Measurements from ENCODE around the gene STK32C.

STK32C gene

DNA sequence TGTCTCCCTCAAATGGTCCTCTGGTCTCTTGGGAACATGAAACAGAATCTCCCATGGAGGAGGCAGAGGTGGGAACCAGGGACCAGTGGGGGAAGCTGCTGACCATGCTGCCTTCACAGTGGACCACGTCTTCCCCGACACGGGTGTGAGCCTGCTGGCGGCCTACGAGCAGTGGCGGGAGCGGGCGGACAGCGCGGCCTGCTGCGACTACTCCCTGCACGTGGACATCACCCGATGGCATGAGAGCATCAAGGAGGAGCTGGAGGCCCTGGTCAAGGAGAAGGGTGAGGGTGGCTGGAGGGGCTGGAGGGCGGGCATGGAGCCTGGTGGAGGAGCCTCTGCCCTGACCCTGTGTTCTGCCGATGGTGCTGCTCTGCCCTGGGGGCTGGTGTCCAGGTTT lies 113.0 kb downstream of the STK32C start:
- DNase-seq, result no peak

DNA sequence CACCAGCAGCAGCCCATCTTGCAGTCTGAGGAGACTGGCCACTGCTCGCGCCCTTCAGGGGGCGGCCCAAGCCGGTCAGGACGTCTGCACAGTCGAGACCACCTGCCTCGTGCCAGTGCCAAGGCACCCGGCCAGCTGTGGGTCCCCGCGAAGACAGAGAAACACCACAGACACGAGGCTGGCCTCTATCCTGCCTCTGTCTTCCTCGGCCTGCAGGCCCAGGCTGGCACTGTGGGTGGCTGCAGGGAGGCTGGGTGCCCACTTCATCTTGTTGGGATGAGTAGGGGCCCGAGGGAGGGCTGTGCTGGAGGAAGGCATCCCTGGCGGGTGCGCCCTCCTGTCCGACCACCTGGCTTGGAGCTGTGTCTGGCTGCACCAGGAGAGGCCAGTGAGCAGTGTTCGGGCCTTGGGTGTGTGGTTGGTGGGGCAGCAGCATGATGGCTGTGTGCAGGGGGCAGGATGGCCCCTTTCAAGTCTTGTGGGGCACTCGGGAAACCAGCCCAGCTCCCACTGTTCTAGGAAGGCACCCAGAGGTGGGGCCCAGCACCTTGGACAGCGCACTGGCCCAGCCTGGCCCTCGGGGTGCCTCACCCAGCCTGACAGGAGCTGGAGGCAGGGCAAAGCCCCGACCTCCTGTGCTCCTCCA lies 113.7 kb downstream of the STK32C start:
- no peak for DNase-seq

DNA sequence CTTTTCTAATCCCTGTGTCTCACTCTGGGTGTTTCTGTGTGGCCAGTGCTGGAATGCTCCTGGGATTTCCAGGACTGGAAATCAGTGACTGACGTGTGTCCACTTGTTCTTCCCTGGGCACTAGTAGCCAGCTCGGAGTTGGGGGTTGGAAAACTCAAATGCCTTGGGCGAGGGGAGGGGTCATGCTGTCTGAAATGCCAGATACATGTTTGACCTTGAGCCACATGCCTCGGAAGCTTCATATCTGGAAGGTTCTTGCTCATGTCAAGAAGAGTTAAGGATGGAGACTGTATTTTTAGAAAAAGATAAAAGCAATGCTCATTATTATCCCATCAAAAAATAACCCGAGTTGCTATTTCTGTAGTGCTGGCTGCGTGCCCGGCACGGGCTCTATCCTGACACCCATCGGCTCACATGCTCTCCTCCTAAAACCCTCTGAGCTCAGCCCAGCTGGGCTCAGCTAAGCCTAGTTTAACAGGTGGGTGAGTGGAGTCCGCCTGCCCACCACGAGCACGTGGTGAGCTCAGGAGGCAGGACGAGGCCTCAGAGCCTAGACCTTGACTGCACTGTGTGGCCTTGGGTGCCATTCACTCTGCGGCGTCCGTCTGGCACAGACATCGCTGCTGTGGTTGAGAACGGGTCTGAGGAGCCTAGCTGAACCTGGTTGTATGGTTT lies 114.6 kb downstream of the STK32C start:
- no peak for DNase-seq

DNA sequence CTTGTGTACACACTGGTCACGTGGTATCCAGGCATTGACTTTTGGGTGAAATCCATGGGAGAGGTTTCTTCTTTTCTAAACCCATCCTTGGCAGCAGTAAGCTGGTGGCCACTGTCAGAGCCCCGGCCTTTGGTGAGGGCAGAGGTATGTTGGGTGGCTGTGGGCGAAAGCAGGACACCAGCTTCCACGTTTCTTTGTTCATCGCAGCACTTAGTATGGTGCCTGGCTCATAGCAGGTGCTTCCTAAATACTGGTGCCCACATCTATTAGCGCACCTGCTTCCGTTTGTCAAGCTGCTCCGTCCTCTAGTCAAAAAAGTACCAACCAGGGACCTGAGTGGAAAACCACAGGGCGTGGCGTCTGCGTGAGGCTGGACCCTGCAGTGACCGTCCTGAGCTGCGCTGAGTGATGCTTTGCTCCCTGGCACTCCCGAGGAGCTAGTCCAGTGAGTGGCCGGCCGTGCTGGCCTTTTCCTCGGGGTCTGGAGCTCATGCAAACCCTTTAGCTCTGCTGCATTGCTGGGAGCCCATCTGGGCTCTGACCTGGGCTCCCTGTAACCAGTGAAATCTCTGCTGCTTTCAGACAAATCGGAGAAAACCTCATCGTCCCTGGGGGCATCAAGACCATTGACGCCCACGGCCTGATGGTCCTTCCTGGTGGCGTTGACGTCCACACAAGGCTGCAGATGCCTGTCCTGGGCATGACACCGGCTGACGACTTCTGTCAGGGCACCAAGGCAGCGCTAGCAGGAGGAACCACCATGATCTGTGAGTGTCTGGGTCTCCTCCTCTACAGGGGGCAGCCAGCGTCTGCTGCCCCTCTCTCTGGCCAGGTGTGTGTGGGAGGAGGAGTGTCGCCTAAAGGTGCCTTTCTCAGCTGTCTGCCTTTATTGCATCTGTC lies 115.4 kb downstream of the STK32C start:
- DNase-seq, result no peak

DNA sequence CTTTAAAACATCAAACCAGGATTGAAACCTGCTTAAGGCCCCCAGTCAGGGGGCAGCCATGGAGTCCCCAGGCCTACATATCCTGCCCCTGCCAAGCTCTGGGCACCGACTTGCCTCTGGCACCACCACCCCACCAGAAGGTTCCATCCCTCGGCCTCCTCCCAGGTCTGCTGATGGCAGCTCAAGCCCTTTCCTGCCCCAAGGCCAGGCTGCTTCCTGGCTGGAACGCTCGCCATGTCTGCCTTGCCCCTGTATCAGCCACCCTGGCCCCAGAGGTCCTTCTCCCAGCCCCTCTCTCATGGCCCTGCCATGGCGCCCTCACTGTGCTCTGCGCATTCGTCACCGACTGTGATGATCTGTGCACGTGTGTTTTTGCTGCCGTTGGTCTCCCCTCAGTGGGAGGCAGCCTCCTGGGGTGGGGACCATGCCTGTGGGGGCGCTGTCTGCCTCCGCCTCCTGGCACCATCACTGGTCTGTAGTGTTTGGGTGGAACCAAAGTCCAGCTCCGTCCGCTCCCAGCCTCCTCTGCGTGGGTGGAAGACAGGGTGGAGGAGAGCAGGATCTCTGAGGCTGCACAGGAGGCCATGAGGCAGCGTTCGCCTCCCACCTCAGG lies 117.8 kb downstream of the STK32C start:
- DNase-seq, result no peak

DNA sequence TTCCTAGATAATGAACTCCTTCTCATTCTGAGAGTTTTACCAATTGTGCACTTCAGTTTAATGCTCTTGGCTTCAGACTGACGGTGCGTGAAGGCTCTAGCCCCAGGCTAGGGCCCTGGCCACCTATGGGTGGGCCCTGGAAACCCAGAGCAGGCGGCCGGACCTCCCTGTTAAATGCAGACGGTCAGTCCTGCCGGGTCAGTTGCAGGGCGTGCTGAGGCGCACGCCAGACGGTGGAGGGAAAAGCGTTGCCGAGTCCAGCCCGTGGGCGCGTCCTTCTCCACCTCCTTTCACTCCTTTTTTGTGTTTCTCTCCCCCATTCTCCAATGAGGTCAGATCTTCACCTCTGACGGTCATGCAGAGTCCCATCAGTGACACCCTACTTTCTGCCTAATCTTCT lies 118.7 kb downstream of the STK32C start:
- DNase-seq, result no peak

DNA sequence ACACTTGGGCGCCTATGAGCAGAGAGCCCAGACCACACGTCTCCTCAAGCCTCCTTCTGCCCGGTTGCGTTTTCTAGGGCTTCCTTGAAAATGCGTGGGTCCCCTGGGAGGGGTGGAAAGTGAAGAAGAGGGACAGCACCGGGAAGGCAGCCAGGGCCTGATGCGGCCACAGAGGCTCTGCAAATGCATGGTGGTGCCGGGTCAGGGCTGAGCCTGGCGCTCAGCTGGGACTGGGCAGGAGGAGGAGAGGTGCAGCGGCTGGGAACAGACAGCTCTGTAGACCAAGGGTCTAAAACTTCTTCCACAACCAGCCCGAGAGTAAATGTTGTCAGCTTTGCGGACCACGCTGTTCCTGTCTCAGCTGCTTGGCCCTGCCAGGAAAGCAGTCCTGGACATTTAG lies 119.4 kb downstream of the STK32C start:
- DNase-seq, result no peak

DNA sequence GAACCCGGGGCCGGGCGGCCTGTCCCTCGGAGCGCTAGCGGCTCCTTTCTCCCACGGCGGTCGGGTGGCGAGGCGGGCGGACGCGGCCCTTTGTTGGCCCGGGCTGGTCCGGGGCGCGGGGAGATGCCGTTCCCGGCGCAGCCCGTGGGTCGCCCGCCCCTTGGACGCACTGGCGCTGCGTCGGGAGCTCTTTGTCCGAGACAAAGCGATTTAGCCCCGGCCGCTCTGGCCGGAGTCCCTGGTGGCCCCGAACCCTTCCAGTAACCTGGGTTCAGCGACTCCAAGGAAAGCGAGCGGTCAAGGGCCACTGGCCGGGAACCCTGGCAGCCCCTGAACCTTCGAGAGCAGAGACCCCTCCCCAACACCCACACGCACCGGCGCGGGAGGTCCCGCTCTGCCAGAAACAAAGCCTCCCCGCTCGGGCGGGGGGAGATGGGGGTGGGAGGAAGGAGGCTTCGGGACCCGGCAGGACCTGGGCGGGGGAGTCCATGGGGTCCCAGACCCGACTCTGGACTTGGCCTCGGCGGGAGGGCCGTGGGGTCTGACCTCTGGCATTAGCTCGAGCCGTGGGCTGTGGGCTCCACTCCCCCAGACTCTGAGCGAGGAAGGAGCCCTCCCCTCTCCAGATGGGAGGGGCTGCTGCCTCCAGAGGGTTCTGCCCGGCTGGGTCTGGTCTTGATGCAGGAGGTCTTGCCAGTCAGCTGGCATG lies 120.2 kb downstream of the STK32C start:
- DNase-seq, result no peak

DNA sequence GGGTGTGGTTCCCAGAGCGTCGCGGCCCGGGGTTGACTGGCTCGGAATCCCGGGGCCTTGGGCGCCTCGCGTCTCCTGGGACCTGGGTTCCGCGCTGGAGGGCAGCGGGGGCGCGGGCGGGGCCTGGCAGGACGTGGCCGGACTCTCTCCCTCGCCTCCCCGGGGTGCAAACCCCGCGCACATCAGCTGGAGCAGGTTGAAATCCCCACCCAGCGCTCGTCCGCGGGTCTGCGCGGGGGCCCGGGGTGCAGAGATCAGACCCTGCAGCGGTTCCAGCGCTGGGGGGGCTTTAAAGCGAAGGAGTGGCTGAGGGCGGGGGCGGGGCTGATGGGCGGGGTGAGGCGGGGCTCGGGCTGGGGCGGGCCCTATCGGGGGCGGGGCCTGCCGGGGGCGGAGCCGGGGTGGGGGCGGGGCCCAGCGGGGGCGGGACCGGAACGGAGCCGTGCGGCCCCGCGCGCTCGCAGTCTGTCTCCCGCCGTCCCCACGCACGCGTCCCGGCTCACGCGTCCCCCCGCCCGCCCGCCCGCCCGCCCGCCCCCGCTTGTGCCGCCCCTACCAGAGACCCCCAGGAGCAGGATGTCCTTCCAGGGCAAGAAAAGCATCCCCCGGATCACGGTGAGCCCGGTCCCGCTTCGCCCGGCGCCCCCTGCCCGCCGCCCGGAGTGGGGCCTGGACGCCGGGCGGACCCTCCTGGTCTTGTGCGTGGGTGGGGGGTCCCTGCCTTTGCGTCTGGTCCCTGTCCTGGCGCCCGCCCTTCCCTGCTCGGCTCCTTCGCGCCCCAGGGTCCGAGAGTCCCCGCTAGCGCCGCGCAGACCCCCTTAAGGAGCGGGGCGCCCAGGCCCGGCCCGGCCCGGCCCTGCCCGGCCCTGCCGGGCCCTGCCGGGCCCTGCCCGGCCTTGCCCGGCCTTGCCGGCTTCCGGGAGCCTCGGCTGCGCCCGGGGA lies 121.0 kb downstream of the STK32C start, which contains the start of gene DPYSL4:
DPYSL4 (plus strand) TSS at position 461 of the 942 bp plus-strand sequence; CDS start at position 577, 116 bp downstream.
- no peak for DNase-seq

DNA sequence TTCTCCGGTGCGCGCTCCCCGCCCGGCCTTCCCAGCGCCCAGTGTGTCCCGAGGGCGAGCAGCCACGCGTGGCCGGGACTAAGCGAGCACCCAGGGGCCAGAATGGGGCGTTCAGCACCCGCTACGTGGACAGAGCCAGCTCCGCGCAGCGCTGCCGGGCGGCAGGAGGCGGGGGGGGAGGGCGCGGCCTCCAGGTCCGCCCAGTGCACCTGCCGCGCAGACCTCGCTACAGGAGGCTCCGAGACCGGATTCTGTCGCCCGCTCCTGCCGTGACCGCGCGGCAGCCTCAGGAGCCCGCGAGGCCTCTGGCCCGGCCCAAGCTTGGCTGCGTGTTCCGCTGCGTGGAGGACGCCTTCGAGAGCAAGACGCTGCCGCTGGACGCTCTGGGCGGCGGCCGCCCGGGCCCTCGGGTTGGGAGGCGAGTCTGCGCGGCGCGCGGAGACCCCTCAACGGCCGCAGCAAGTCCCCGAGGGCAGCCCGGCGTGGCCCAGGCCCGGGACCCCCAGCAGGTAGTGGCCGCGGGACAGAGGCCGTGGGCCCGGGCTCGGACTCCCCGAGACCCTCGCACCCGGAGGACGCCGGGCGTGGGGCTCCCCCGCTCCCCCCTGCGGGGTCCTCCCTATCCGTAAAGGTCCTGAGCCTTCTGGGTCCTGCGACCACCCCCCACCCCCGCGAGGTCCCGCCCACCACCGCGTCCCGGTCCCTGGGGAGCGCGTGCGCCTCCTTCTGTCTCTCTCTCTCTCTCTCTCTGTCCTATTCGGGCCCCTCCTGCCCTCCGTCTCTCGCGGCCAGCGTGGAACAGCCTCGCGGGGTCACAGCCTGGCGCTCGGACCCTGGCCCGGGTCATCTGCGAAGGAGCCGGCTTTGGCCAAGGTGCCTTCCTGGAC lies 121.9 kb downstream of the STK32C start:
- peak; percentile 25 for DNase-seq

DNA sequence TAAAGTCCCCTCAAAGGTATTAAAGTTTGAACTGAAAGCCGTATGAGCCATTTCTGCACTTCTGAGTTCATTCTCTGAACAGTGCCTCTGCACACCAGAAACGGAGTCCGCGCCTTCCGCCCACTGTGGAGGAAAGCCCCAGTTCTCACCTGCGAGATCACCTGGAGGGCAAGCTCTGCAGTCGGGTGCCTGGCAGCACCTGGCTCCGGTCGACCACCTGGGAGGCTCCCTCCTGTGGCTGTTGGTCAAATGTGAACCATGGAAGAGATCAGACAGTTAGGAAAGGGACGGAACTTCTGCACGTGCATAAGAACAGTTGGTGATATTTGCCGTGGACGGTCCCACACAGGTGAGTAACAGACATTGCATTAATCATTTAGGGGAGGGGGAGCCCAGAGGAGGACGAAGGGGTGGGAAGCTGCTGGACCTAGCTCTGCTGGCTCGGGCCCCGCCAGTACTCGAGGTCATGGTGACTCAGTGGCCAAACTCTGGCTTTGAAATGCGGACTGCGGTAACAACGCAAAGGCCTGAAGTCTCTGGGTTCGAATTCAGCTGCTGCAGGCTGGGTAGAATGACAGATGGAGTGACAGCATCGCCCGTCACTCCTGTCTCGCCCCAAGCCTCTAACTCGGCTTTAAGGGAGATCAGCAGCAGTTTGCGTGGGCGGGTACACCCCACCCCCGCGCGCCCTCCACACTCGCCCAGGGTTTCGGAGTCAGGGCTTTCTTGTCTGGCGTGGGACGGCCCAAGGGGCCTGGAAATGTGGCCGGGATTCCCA lies 122.7 kb downstream of the STK32C start:
- peak; percentile 42 for DNase-seq

DNA sequence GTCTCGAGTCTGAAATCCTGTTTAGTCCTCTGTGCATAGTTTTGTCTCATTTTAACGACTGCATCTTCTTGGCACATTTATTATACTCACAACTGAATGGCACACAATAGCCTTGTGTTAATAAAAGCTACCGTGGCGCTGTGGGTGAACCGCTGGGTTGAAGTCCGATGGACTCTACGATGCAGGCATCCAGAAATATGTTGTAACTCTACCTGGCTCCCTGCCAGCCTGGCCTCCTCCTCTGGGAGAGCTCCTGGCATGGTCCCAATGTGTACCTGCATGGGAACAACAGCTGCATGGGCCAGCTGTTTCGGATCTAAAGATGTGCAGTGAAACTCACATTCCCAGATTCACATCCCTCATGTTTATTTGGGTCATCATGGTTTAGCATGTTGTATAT lies 124.7 kb downstream of the STK32C start:
- DNase-seq, result peak; percentile 54

DNA sequence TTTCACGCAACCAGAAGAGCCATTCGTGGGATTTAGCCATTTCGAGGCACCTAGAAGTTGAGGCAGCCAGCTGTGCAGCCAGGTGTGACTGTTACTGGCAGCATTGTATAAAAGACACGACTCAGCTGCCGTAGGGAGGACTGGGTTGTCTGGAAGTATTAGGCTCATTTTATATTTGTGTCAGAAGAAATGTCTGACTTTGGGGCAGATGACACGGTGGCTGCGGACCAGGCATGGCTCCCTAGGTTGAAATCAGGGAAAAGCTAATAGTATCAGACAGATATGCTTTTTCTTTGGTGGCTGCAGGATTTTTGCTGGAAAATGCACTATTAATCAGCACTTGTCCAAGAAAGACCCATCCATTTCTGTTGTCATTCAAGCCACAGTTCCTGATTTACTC lies 125.2 kb downstream of the STK32C start:
- DNase-seq, result no peak

DNA sequence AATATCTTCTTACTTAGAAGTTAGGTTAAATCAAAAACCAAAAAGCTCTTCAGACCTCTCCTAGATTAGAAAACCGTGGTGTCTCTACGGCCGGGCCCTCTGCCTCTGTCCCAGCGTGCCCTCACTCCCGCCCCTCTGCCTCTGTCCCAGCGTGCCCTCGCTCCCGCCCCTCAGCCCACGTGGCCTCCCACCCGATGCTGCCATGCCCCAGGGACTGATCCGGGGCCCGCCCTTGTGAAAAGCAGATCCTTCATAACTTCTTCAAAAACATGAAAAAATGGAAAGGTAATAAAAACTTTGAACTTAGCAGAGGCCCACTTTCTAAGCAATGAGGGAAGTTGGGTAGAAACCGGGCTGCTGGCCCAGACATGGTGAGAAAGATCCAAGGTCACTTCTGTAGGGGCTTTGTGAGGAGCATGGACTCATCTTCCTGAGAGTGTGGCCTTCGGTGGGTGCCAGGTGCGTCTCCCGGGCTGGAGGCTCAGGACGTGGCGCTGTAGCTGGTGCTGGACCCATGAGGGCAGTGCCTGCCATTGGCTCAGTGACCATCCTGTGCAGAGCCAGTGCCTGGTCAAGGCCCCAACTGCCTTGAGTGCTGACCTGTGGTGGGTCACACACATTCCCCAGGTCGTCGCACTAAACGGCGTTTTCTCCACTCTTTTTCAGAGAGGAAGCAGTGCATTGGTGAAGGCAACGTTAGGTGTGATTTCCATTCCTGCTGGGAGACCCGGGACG lies 125.9 kb downstream of the STK32C start:
- no peak for DNase-seq

DNA sequence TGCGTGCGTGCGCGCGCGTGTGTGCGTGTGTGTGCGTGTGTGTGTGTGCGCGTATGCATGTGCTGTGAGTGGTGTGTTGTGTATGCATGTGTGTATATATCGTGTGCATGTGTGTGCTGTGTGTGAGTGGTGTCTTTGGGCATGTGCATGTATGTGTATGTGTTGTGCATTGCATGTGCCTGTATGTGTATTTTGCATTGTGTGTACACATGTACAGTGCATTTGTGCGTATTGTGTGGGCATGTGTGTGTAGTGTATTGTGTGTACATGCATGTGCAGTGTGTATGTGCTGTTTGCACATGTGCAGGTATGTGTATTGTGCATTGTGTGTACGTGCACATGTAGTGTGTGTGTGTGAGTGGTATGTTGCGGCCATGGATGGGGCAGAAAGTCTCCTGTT lies 127.0 kb downstream of the STK32C start:
- no peak for DNase-seq

DNA sequence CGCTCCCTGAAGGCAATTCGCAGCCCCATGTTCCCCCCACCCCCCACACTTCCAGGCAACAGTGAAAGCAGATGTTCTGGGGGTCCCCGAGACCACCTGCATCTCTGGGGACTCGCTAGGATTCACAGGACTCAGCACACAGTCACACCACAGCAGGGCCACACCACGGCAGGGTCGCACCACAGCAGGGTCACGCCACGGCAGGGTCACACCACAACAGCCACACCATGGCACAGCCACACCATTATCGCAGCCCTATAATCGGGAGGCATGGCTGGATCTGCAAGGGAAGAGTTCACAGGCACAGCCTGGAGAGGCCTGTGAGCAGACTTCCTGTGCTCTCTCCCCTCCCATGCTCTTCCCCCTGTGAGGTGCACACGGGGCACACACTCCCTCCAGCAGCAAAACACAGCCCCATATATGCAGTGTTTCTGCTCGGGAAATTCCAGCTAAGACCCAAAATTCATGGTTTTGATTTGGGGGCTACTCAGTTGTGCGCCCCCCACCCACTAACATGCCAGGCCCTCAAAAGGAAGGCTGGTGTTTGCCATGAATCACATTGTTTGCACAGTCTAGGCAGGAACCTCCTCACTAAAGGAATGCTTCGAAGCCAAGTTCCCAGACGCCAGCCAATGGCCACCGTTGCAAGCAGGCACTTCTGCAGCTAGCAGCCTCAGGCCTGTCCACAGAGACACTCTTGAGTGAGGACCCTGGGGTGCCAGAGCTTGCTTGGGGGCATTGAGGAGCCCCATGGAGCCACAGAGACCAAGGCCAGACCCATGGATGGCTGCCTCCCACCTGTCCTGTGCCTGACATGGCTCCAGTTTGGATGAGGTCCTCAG lies 128.0 kb downstream of the STK32C start:
- no peak for DNase-seq

DNA sequence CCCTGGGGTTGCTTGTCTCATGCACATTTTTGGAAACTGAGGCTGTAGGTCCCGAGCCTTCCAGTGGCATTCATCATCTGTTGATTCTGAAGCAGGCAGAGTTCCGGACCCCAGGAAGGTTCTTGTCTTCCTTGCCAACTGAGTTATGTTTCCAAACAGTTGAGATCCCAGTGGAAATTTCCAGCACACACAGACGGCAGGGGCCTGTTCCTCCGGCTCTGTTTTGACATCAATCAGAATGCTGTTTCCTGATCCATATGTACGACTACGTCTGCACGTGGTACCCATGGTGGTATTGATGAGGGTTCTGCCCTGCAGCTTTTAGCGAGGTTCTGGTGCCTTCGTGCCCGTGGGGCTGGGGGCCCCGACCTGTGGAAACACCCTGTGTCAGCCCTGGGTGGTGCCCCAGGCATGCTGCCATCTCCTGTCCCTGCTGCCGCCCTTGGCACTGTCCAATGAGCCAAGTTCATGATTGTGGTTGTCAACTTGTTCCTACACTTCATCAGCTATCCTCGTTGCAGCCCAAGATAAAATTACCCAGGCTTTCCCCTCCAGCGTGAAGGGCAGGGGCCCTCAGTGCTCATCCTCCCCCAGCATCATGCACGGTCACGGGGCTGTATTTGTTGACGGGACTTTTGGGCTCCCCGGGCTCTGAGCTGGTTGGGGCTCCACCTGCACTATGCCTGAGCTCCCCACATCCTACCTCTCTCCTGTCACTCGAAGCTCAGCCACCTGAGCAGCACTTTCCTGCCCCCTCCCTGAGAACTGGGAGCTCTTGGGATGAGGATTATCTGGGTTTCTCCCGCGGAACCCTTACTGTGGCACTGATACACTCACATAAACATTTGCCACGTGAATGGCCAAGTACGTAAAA lies 128.8 kb downstream of the STK32C start:
- DNase-seq, result no peak
